T-helper 9 cell (primary cell): ENCODE results near the gene CTPS2.
A peak's percentile ranks its signal among the peaks of the same experiment; 100 is the strongest.
"Not testable (repeated sequence)": the region's sequence is repeated elsewhere in the genome, so short reads cannot be mapped to it uniquely, and the experiment has no call there.

Experiments
- DNase-seq: peaks from one replicate; pipeline ENCODE4 v3.0.0-alpha.2; 2020
- total RNA-seq, 2 donors: gene quantifications; one replicate each; lab custom pipeline; 2026; lab: John Stamatoyannopoulos, UW

The CTPS2 gene, protein sequence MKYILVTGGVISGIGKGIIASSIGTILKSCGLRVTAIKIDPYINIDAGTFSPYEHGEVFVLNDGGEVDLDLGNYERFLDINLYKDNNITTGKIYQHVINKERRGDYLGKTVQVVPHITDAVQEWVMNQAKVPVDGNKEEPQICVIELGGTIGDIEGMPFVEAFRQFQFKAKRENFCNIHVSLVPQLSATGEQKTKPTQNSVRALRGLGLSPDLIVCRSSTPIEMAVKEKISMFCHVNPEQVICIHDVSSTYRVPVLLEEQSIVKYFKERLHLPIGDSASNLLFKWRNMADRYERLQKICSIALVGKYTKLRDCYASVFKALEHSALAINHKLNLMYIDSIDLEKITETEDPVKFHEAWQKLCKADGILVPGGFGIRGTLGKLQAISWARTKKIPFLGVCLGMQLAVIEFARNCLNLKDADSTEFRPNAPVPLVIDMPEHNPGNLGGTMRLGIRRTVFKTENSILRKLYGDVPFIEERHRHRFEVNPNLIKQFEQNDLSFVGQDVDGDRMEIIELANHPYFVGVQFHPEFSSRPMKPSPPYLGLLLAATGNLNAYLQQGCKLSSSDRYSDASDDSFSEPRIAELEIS
- 9.0 to 9.2 reads per million in 2 donors for total RNA-seq

DNA sequence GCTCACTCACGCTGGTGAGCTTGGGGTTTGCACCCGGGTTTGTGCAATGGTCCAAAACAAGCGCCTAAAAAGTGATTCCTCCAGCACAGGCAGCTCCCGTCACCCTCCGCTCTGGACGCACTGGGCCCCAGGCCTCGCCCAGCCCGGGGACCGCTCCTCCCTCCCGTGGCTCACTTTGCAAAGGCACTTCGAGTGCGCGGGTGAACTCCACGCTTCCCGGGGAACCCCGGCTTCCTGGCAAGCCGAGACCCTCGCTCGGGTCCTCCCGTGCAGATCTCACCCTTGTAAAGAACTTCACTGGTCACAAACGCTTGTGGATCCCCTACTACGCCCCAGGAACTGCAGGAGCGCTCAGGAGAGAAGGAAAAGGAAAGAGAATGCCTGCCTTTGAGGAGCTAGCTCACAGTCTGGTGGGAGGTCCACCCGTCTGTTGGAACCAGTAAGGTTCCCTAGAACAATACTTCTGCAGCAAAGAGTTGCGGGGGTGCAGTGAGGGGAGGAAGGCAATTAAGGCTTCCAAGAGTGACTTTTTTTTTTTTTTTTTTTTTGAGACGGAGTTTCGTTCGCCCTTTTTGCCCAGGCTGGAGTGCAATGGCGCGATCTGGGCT is at the start of gene CTPS2:
Gene CTPS2 (minus strand): TSS at position 122 of the 608 bp plus-strand sequence. CDS start 9,767 bp downstream, outside the sequence.
- DNase-seq: peak; percentile 26

DNA sequence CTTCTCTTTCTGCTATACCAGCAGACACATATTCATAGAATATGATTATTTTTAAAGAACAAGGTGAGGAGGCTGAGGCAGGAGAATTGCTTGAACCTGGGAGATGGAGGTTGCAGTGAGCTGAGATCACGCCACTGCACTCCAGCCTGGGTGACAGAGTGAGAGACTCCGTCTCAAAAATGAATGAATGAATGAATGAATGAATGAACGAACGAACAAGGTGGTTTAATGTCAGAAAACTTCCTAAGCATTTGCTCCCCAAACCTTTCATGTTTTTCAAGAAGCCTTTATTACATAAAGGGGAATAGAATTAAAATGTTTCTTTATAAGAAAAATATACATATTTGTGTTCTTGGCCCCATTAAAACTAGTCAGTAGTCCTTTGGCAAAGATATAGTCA is 49.0 kb upstream of the CTPS2 start:
- not testable (repeated sequence) for DNase-seq

DNA sequence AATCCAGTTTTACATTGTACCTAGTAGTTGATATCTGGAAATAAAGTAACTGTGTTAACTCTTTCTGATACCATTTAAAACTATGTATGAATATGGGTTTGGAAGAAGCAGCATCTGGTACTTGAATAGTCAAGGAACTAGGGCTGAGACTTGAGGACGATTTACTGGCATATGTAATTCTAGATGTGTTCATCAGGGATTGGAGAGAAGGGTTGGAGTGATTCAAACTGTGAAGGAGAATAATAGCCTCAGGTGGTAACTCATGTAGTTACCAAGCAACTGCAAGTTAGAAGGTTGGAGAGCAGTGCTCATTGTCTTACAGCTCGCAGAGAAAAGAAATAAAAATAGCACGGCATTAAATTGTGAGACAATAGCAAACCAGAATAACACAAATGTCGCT is 44.3 kb upstream of the CTPS2 start:
- no peak for DNase-seq

DNA sequence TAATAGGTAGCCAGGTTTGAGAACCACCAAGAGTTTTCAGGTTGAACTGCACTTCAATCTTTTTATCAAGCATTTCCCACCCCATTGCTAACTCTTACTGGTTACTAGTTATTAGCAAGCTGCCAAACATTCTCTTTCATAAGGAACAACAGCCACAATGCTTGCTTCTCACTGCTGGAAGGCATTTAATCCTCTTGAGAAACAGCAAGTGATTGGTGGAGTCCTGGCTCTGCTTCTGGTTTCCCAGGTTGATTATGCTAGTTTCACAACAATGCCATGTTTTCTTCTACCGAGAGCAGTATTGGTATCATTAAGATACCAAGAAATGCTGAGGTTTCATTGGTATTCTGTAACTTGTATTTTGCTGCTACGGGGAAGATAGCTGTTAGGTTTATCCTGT is 41.5 kb upstream of the CTPS2 start:
- no peak for DNase-seq

DNA sequence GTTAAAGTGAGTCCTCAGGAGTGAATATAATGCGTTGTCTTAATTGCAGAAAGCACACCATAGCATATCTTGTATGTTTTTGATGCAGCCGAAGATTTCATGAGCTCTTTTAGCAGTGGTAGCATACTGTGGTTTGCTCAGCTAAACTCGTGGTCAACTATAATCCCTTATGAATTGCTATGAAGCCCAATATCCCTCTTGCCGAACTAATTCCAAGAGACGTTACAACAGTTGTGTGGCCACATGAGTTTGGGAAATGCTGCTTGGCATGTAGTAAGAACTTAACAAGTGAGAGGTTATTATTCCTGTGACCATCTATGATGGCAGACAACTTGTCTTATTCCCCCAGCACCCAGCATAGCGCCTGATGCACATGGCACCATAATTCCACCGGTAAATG is 37.7 kb upstream of the CTPS2 start:
- no peak for DNase-seq

DNA sequence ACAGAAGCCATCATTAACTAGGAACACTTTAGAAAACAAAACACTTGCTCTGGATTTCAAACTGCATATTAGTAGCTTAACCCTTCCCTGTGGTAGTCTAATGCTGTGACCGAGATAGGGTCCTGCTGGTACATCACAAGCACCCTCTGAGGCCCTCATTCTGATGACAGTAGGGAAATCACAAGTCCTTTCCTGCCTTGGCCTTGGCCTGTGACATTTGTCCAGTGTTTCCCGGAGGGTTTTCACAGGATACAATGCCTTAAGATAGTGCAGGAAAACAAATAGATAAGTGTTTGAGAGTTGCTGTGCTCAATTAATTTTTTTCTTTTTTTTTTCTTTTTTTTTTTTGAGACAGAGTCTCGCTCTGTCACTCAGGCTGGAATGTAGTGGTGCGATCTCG is 36.0 kb upstream of the CTPS2 start:
- no peak for DNase-seq

DNA sequence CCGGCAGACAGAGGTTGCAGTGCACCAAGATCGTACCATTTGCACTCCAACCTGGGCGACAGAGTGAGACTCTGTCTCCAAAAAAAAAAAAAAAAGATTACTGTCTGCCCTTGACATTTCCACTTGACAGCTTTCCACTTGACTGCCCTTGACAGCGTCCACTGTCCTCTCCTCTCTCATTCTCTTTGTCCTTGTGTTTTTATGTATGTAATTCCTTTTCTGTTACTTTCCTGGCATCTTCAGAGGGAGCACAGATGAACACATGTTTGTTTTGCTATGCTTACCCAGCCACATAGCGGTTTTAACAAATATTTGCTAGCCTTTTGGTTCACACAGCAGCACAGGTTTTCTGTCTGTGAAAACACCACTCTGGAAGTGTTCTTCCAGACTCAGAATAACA is 33.2 kb upstream of the CTPS2 start:
- DNase-seq: no peak

DNA sequence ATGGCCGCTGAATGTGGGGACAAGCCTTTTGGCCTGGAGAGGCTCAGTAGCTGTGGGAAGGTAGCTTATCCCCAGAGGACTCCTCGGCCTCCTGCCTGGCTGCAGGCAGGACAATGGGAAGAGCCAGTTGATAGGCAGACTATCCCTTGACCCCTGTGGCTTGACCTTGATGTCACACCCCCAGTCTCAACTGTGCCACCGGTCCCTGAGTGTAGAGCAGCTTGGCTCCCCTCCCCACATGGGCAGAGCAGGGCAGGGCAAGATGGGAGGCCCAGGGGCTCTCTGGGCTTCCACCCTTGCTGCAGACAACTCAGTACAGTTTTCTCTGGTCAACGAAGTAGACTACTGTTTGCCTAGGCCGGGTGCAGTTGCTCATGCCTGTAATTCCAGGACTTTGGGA is 32.6 kb upstream of the CTPS2 start:
- DNase-seq: no peak

DNA sequence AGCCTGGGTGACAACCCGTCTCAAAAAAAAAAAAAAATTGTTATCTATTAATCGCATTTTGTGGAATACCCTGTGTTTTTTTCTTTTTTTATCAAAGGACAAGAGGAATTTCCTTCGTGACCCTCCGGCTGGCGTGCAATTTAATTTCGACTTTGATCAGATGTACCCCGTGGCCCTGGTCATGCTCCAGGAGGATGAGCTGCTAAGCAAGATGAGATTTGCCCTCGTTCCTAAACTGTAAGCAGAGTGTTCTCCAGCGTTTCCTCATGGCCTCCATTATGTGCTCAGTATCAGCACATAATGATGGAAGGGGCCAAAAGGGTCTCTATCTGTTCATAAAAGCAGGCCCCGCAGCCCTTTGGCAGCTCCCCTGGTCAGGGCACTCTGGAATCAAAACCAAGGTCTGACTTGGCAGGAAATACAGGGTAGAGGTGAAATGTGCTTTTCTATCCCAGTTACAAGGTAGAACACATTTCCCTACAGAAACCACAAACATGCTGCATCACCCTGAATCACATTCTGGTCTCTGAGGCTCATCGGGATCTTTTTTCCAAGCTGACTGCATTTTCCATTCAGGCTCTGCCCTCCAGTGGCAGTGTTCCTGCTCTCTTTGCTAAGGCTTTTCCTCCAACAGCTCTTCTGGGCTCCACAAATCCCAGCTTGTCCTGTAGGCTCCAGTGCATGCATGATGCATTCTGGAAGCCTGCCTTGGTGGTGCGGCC is 31.3 kb upstream of the CTPS2 start:
- DNase-seq: no peak

DNA sequence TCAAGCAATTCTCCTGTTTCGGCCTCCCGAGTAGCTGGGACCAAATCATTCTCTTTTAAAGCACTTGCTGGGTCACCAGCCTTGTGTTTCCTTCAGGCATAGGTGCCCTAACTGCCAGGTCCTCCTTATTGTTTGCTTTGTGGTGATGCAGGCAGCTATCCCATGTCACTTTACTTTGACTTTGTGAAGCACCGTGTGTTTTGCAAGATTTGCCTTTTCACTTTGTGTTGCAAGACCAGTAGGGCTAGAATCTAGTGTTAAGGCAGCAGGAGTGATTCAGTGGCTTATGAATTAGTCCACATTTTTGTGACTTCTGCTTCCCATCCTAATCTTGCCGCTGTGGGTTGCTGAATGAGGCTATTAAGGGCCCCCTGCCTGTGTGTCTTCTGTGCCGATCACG is 27.1 kb upstream of the CTPS2 start:
- DNase-seq: no peak

DNA sequence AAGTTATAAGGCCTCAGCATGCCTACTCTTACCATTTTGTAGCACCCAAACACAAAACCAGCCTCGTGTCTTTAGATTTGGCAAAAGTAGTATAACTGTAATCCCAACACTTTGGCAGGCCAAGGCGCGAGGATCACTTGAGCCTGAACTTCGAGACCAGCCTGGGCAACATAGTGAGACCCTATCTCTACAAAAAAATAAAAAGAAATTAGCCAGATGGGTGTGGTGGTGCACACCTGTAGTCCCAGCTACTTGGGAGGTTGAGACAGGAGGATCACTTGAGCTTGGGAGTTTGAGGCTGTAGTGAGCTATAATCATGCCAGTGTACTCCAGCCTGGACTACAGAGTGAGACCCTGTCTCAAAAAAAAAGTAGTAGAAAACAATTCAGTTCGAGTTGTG is 24.6 kb upstream of the CTPS2 start:
- DNase-seq: no peak

DNA sequence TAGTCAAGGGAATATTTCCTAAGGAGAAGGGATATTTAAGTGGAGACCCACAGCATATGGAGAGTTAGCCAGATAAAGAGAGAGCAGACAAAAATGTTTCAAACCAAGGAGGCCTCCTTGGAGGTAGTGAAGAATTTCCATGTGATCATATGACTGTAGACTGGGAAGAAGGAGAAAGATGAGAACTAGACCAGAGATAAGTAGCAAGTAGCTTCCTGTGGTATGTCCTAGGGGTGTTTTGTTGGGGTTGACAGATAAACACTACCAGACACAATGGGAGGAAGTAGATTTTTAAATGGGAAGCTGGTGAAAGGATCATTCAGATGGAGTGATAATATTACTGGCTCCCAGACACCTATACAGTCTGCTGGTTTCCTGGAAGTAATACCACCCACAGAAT is 20.5 kb upstream of the CTPS2 start:
- no peak for DNase-seq

DNA sequence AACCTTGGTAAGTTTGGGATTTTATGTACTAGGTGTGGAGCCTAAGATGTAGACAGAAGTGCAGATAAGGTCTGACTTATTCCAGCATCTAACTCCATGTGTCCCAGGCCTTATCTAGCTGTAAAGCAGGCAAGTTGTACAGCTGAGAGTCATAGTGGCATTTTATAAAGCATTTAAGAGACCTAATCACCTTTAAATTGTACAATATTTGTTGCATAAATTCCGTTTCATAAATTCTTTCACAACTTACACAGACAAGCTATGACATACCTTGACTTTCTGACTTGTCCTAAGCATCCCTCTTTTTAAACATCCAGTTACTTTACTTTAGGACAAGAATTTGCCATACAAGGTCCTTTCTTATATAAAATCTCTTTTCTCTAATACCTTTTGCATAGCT is 18.0 kb upstream of the CTPS2 start:
- no peak for DNase-seq

DNA sequence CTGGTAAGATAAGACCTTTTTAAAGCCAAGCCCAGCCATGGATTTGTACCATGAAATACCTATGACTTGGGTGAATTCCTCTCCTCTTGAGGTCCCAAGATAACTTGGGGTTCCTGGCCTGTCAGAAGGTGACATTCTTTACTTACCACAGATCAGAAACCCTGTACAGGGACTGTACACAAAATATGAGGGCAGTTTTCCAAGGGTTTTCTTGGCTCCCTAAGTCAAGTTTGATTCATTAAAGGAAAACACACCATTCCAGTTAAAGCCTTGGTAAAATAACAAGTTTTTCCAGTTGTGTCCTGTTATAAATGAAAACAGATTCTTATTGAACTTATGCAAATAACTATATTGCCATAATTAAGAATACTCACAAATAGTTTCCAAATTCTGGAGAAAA is 15.2 kb upstream of the CTPS2 start:
- DNase-seq: no peak

DNA sequence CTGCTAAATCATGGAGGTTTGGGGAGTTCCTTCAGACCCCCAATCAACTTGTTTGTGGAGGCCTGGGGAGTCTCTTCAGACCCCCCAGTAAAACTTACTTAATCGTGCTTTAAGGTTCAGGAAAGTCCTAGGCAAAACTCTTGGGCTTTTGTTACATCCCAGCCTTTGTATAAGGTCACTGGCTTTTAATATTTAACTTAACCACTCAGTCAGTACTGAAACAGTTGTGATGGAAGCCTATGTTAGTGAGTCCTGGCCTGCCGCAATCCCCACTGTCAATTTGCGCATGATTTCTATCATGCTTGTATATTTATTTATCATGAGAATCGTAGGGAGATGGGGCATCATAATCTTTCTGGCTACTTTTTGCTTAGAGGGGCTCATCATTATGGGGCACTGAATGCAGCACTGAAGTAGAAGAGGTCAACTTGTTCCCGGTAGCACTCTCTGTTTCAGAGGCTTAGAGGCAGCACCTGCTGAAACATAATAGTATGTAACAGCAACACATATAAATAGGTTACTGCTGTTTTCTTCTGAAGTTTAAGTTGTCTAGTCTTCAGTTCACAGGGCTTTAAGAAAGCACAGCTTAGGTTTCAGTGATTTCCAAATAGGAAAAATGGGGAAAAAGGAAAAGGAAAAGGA is 14.0 kb upstream of the CTPS2 start:
- not testable (repeated sequence) for DNase-seq

DNA sequence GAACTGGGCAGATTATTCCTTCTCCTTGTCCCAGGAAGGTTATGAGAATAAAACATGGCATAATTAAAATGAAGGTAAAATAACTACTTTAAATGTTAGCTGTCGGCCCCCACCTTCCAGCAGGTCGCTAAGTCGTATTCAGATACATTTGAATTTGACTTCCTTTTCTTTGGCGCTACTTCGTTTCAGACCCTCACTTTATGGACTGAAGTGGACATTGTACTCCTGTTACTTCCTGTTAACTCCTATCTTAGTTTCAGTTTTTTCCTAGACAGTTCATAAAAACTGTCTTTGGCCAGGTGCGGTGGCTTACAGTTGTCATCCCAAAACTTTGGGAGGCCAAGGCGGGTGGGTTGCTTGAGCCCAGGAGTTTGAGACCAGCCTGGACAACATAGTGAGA is 12.6 kb upstream of the CTPS2 start:
- DNase-seq: no peak

DNA sequence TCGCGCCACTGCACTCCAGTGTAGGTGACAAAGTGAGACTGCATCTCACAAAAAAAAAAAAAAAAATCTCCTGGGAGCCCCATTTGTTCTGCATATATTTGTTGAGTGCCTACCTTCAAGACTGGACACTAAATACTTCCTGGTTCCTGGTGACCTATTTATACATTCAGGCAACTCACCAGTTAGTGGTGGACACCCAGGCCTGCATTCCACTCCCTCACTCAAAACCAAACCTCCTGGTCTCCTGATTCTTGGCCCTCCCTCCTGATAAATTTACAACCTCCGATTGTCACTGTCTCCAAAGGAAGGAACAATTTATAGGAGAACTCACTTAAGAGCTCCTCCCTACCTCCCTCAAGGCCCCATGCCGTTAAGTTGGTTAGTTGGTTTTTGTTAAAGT is 10.0 kb upstream of the CTPS2 start:
- DNase-seq: no peak

DNA sequence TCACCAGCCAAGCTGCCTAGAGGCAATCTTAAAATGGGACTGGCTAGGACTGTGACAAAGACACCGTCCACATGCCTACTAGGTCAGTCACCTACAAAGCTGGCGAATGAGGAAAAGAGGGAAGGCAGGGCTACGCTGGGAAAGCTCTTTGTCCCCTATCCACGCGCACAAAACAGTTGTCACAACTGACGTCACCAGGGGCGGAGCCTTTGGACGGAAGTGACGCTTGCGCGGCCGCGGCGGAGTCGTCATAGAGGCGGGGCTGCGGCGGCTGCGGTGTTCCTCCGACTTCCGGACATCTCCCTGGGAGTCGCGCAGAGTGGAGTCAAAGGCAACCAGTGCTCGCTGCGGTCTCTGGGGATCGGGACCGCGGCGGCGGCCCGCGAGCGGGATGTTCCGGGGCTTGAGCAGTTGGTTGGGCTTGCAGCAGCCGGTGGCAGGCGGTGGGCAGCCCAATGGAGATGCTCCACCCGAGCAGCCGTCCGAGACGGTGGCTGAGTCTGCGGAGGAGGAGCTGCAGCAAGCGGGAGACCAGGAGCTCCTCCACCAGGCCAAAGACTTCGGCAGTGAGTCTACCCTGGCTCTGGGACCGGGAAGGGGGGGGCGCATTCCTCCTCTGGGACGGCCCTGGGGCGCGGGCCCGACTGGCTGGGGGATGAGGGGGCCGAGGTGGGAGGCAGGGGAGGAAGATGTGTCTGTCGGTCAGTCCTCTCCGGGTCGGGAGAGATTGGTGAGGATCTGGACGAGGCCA is 7.0 kb upstream of the CTPS2 start, which contains the start of gene SYAP1:
Gene SYAP1 (plus strand): TSS at position 279 of the 751 bp plus-strand sequence. CDS start 113 bp downstream, at position 392.
- peak; percentile 99 for DNase-seq

DNA sequence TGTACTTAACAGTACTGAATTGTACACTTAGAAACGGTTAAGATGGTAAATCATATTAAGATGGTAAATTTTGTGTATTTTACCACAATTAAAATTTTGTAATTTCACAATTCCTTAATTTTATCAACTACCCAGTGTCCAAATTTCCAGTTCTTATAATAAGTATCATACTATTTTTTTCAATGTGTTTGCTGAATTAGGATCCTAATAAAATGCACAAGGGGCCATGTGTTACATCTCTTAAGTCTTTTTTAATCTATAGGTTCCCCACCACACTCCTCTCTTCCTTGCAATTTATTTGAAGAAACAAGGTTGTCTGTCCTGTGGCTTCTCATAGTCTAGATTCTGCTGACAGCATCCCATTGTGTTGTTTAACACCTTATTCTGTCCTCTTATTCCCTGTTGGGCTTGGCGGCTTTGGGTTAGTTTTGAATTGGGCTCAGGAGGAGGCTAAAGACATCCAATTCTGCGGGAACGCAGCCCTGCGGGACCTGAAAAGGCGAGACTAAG is 6.4 kb upstream of the CTPS2 start:
- DNase-seq: no peak

DNA sequence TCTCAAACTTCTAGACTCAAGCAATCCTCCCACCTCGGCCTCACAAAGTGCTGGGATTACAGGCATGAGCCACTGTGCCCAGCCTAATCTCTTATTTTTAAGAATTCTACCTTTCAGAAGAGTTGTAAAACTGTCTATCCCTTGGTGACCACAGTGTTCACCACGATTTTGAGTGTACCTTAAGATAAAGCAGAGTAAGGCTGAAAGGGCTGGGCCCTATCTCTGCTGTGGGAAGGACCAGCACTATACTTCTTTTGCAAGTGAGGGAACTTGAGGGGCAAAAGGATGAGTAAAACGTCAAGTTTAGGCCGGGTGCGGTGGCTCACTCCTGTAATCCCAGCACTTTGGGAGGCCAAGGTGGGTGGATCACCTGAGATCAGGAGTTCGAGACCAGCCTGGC is 4.0 kb upstream of the CTPS2 start:
- not testable (repeated sequence) for DNase-seq

DNA sequence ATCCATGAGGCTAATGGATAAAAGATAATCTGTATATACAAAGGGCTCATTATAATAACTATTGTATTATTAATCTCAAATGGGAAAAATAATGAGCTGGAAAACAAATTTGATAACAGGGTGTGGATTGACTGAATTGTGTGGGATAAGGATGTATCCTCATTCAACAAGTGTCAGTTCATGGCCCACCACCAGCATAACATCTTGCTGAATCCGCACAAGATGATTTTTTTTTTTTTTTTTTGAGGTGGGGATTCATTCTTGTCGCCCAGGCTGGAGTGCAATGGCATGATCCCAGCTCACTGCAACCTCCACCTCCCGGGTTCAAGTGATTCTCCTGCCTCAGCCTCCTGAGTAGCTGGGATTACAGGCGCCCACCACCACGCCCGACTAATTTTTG is 3.2 kb upstream of the CTPS2 start:
- DNase-seq: not testable (repeated sequence)

DNA sequence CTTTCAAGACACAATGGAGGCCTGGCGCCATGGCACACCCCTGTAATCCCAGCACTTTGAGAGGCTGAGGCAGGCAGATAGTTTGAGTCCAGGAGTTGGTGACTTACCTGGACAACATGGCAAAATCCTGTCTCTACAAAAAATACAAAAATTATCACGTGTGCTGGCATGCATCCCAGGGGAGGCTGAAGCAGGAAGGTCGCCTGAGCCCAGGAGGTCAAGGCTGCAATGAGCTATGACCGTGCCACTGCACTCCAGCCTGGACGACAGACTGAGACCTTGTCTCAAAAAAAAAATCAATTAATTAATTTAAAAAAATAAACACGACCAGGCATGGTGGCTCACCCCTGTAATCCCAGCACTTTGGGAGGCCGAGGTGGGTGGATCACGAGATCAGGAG is 2.0 kb upstream of the CTPS2 start:
- DNase-seq: no peak
